HEK293 (cell line): ENCODE measurements around the gene RBM20.

Experiments used
- CTCF ChIA-PET: fragments of 350-600 bp; formaldehyde crosslinking; extraction: SDS; loops from one replicate; lab custom pipeline; 2021; ENCODE audit warnings: antibody characterized with exemption; lab: Yijun Ruan, JAX
- POLR2A ChIA-PET: fragments of 300-600 bp; formaldehyde crosslinking; extraction: SDS; loops from one replicate; lab custom pipeline; 2020; ENCODE audit warnings: antibody characterized with exemption, inconsistent platforms; lab: Yijun Ruan, JAX
- H3K27ac ChIP-seq: fragments of 200-500 bp; sonication (Bioruptor generic); 2 replicates; pipeline ENCODE4 v1.5.1; 2014; ENCODE audit warnings: low read depth, low read length, control low read depth, inconsistent platforms; ENCODE audit errors: extremely low read depth
- H3K36me3 ChIP-seq, 2 experiments: fragments of 200-500 bp in 1 of 2; sonication (Bioruptor generic) in 1 of 2; 1 replicate in 1 of 2; 2 replicates in 1 of 2; pipeline ENCODE4 v1.5.1; 2014 to 2017; ENCODE audit warnings: inconsistent platforms in 2 of 2, low read length in 2 of 2; ENCODE audit not compliant: control insufficient read depth in 2 of 2, insufficient read depth in 1 of 2
- H3K4me1 ChIP-seq: fragments of 200-500 bp; sonication (Bioruptor generic); 2 replicates; pipeline ENCODE4 v1.5.1; 2014; ENCODE audit warnings: mild to moderate bottlenecking, low read length, inconsistent platforms; ENCODE audit not compliant: control insufficient read depth, insufficient read depth
- H3K4me3 ChIP-seq: 2 replicates; pipeline ENCODE4 v1.5.1; 2011; ENCODE audit warnings: low read depth, mild to moderate bottlenecking, control low read depth, low read length, moderate library complexity
- H3K9me3 ChIP-seq: fragments of 200-500 bp; sonication (Bioruptor generic); 2 replicates; pipeline ENCODE4 v1.5.1; 2014; ENCODE audit warnings: low read depth, low read length, inconsistent platforms; ENCODE audit not compliant: control insufficient read depth, insufficient read depth
- CTCF ChIP-seq: fragments of 450-650 bp; formaldehyde crosslinking; IDR thresholded peaks from 2 replicates; pipeline ENCODE4 v1.5.1; 2016; ENCODE audit warnings: missing biosample characterization, missing genetic modification characterization
- GLI4 ChIP-seq: fragments of 450-650 bp; formaldehyde crosslinking; IDR thresholded peaks from 2 replicates; pipeline ENCODE4 v1.5.1; 2016; ENCODE audit warnings: missing biosample characterization, missing genetic modification characterization
- KLF17 ChIP-seq: fragments of 450-650 bp; formaldehyde crosslinking; IDR thresholded peaks from 2 replicates; pipeline ENCODE4 v1.5.1; 2016; ENCODE audit warnings: missing biosample characterization, missing genetic modification characterization
- PRDM6 ChIP-seq: fragments of 450-650 bp; formaldehyde crosslinking; IDR thresholded peaks from 2 replicates; pipeline ENCODE4 v1.5.1; 2017; ENCODE audit warnings: missing biosample characterization, missing genetic modification characterization
- SETDB1 ChIP-seq: IDR thresholded peaks from one replicate; pipeline ENCODE4 v1.6.1; 2017; ENCODE audit warnings: mild to moderate bottlenecking, low read length, moderate library complexity, mixed read lengths; ENCODE audit not compliant: insufficient read length
- ZNF121 ChIP-seq: fragments of 450-650 bp; formaldehyde crosslinking; IDR thresholded peaks from 2 replicates; pipeline ENCODE4 v1.5.1; 2016; ENCODE audit warnings: missing biosample characterization, missing genetic modification characterization
- ZNF138 ChIP-seq: fragments of 450-650 bp; formaldehyde crosslinking; IDR thresholded peaks from 2 replicates; pipeline ENCODE4 v1.5.1; 2016; ENCODE audit warnings: missing biosample characterization, missing genetic modification characterization, borderline replicate concordance
- ZNF148 ChIP-seq: fragments of 450-650 bp; formaldehyde crosslinking; IDR thresholded peaks from 2 replicates; pipeline ENCODE4 v1.5.0; 2017; ENCODE audit warnings: missing biosample characterization, missing genetic modification characterization, borderline replicate concordance
- ZNF354C ChIP-seq: fragments of 450-650 bp; formaldehyde crosslinking; IDR thresholded peaks from 2 replicates; pipeline ENCODE4 v1.5.1; 2016; ENCODE audit warnings: missing biosample characterization, missing genetic modification characterization, low read depth, borderline replicate concordance
- ZNF596 ChIP-seq: fragments of 450-650 bp; IDR thresholded peaks from 2 replicates; pipeline ENCODE4 v1.5.0; 2018; ENCODE audit warnings: missing biosample characterization, mild to moderate bottlenecking, missing genetic modification characterization, moderate library complexity
- ZNF658 ChIP-seq: fragments of 450-650 bp; formaldehyde crosslinking; IDR thresholded peaks from 2 replicates; pipeline ENCODE4; 2016; ENCODE audit warnings: missing biosample characterization, missing genetic modification characterization
- ZNF701 ChIP-seq: fragments of 450-650 bp; formaldehyde crosslinking; IDR thresholded peaks from 2 replicates; pipeline ENCODE4 v1.5.1; 2016; ENCODE audit warnings: missing biosample characterization, missing genetic modification characterization
- ZNF704 ChIP-seq: fragments of 450-650 bp; formaldehyde crosslinking; IDR thresholded peaks from 2 replicates; pipeline ENCODE4 v1.5.1; 2016; ENCODE audit warnings: missing biosample characterization, missing genetic modification characterization
- ZSCAN18 ChIP-seq: fragments of 450-650 bp; formaldehyde crosslinking; IDR thresholded peaks from 2 replicates; pipeline ENCODE4 v1.5.1; 2016; ENCODE audit warnings: missing biosample characterization, missing genetic modification characterization
- ZSCAN5A ChIP-seq: fragments of 450-650 bp; formaldehyde crosslinking; IDR thresholded peaks from 2 replicates; pipeline ENCODE4 v1.5.1; 2016; ENCODE audit warnings: missing biosample characterization, missing genetic modification characterization

The RBM20 gene

GRCh38 chr10:110867807-110868465 is 223.8 kb downstream of the RBM20 start (continued):
- TF ChIP-seq ZNF658 (tag by site-specific recombination) (no peak), ZSCAN18 (no peak), ZSCAN5A (no peak), CTCF (tag by site-specific recombination) (no peak), SETDB1 (no peak), ZNF148 (tag by site-specific recombination) (no peak), ZNF121 (tag by site-specific recombination) (no peak), ZNF138 (tag by site-specific recombination) (no peak)

GRCh38 chr10:110868981-110869380 is 224.8 kb downstream of the RBM20 start:
- H3K9me3 ChIP-seq = no peaks in the 10 kb centered on the region
- H3K27ac ChIP-seq = no peak overlapping the region
- CTCF ChIA-PET = interaction anchor here (1.1 kb wide), 1 partner anchor 25 kb away, joined by 4 read pairs; no protein-coding TSS in a partner anchor
- POLR2A ChIA-PET = no interaction called here
- H3K4me1 ChIP-seq = peaks cover 23% of the 10 kb centered on the region
- H3K36me3 ChIP-seq = no peaks in the 10 kb centered on the region
- TF ChIP-seq ZNF596 (tag by site-specific recombination) (no peak), ZNF354C (no peak), ZNF701 (no peak), ZNF121 (tag by site-specific recombination) (no peak), PRDM6 (tag by site-specific recombination) (no peak), ZNF704 (tag by site-specific recombination) (no peak), GLI4 (tag by site-specific recombination) (no peak), KLF17 (no peak)
- TF ChIP-seq, all 188 proteins: peak for 0
- H3K4me3 ChIP-seq = no peak overlapping the region
